CD14-positive monocyte (primary cell): ENCODE measurements around the gene METTL4. TPM values are rescaled to one million over a fixed set of nuclear protein-coding genes. Genes with fewer than 3 reads are reported as not detected.

Experiments
- DNase-seq, 3 donors: peaks; one replicate each; pipeline ENCODE4 v3.0.0-alpha.2; 2011 to 2022
- H2AFZ ChIP-seq: 2 replicates; pipeline ENCODE4 v1.6.0; 2012; ENCODE audit warnings: mild to moderate bottlenecking, low read depth, low read length, inconsistent platforms; ENCODE audit not compliant: insufficient read depth, poor library complexity, severe bottlenecking
- H3K27ac ChIP-seq, 2 donors: 1 replicate in 1 of 2; 2 replicates in 1 of 2; pipeline ENCODE4 v1.5.1; 2012 to 2013; ENCODE audit warnings: low read length in 2 of 2, control low read depth in 1 of 2, inconsistent platforms in 1 of 2, low read depth in 1 of 2, mild to moderate bottlenecking in 1 of 2
- H3K27me3 ChIP-seq, 2 donors: one replicate each; pipeline versions ENCODE4 v1.6.0 to v1.6.1; 2011 to 2013; ENCODE audit warnings: low read length in 2 of 2; ENCODE audit not compliant: control insufficient read depth in 2 of 2, insufficient read depth in 2 of 2
- H3K36me3 ChIP-seq, 2 donors: replicated peaks in 1 of 2; 1 replicate in 1 of 2; 2 replicates in 1 of 2; pipeline versions ENCODE4 v1.5.1 to v1.6.1; 2012 to 2013; ENCODE audit warnings: low read length in 2 of 2, control low read depth in 1 of 2, inconsistent platforms in 1 of 2, mild to moderate bottlenecking in 1 of 2; ENCODE audit not compliant: insufficient read depth in 2 of 2, control insufficient read depth in 1 of 2
- H3K4me1 ChIP-seq, 2 donors: 1 replicate in 1 of 2; 2 replicates in 1 of 2; pipeline versions ENCODE4 v1.5.1 to v1.6.1; 2012 to 2013; ENCODE audit warnings: low read length in 2 of 2, control low read depth in 1 of 2, inconsistent platforms in 1 of 2, mild to moderate bottlenecking in 1 of 2, moderate library complexity in 1 of 2; ENCODE audit not compliant: insufficient read depth in 2 of 2, control insufficient read depth in 1 of 2
- H3K4me2 ChIP-seq: replicated peaks from 2 replicates; pipeline ENCODE3; 2012; ENCODE audit warnings: low read length, moderate library complexity, mild to moderate bottlenecking; ENCODE audit not compliant: poor library complexity, severe bottlenecking; ENCODE audit errors: extremely low read depth
- H3K4me3 ChIP-seq, 3 experiments: fragments of 200-600 bp in 1 of 3; sonication (generic) in 1 of 3; replicated peaks in 1 of 3; 1 replicate in 2 of 3; 2 replicates in 1 of 3; pipeline ENCODE4 v1.5.1; 2011 to 2013; ENCODE audit warnings: low read length in 3 of 3, mild to moderate bottlenecking in 3 of 3, control low read depth in 2 of 3, low read depth in 2 of 3, inconsistent platforms in 1 of 3, moderate library complexity in 1 of 3
- H3K79me2 ChIP-seq: 2 replicates; pipeline ENCODE4 v1.6.0; 2012; ENCODE audit warnings: mild to moderate bottlenecking, control low read depth, inconsistent platforms, low read length, moderate library complexity; ENCODE audit not compliant: insufficient read depth
- H3K9ac ChIP-seq: 2 replicates; pipeline ENCODE4 v1.6.0; 2017; ENCODE audit warnings: low read length, mild to moderate bottlenecking; ENCODE audit not compliant: insufficient read depth, poor library complexity, severe bottlenecking
- H3K9me3 ChIP-seq, 2 donors: replicated peaks in 1 of 2; 1 replicate in 1 of 2; 2 replicates in 1 of 2; pipeline versions ENCODE4 v1.5.1 to v1.6.1; 2012 to 2013; ENCODE audit warnings: low read length in 2 of 2, control low read depth in 1 of 2; ENCODE audit not compliant: control insufficient read depth in 1 of 2, insufficient read depth in 1 of 2
- H4K20me1 ChIP-seq: 2 replicates; pipeline ENCODE4 v1.6.0; 2012; ENCODE audit warnings: mild to moderate bottlenecking, low read length, control low read depth, moderate library complexity; ENCODE audit not compliant: insufficient read depth
- H3K27ac Mint-ChIP-seq, 7 donors: one replicate each; pipeline ENCODE4 v1.8.0; 2020; ENCODE audit warnings: mild to moderate bottlenecking in 7 of 7, mixed read lengths in 7 of 7, moderate library complexity in 6 of 7, inconsistent platforms in 2 of 7
- H3K27me3 Mint-ChIP-seq, 3 donors: one replicate each; pipeline ENCODE4 v1.8.0; 2021 to 2022; ENCODE audit warnings: low read depth in 3 of 3, mild to moderate bottlenecking in 3 of 3, mixed read lengths in 3 of 3, moderate library complexity in 3 of 3, inconsistent platforms in 1 of 3
- H3K36me3 Mint-ChIP-seq, 2 donors: one replicate each; pipeline ENCODE4 v1.8.0; 2020; ENCODE audit warnings: mixed read lengths in 2 of 2, inconsistent platforms in 1 of 2, mild to moderate bottlenecking in 1 of 2
- H3K4me1 Mint-ChIP-seq: one replicate; pipeline ENCODE4 v1.8.0; 2020; ENCODE audit warnings: mild to moderate bottlenecking, mixed read lengths
- H3K4me3 Mint-ChIP-seq, 2 donors: one replicate each; pipeline ENCODE4 v1.8.0; 2020; ENCODE audit warnings: mild to moderate bottlenecking in 2 of 2, mixed read lengths in 2 of 2, moderate library complexity in 1 of 2
- H3K9me3 Mint-ChIP-seq, 7 donors: one replicate each; pipeline ENCODE4 v1.8.0; 2020 to 2022; ENCODE audit warnings: mixed read lengths in 7 of 7, mild to moderate bottlenecking in 6 of 7, moderate library complexity in 6 of 7, inconsistent platforms in 2 of 7
- WGBS: methylation state at CpG from one replicate; pipeline ENCODE4 v1.1.5; 2013; ENCODE audit warnings: missing lambda C conversion rate; ENCODE audit not compliant: insufficient coverage; 5-methylcytosine and 5-hydroxymethylcytosine counted together
- intact Hi-C, 2 donors: fragments of 100-400 bp; cut with micrococcal nuclease; formaldehyde crosslinking; loops; one replicate each; pipeline versions ENCODE4 v1.15.0 to v1.15.1; 2023
- polyA plus RNA-seq, 3 donors: library from polyadenylated mRNA; depleted of rRNA in 1 of 3; unstranded in 2 of 3; stranded (reverse) in 1 of 3; fragments of 300-500 nt in 2 of 3; fragments of >200 nt in 1 of 3; fragmentation: Illumina TruSeq in 2 of 3; gene quantifications; 1 replicate in 2 of 3; 2 replicates in 1 of 3; pipeline ENCODE4 v1.2.3, GENCODE V29; 2012 to 2021
- TF ChIP-seq, protein P1 (sequence below): fragments of 200-600 bp; IDR thresholded peaks from one replicate; pipeline ENCODE4 v1.8.0; 2022; ENCODE audit warnings: antibody characterized with exemption, mild to moderate bottlenecking

The METTL4 gene
- polyA plus RNA-seq, 3 donors = 3.0 to 4.1 (median 3.3) TPM

DNA sequence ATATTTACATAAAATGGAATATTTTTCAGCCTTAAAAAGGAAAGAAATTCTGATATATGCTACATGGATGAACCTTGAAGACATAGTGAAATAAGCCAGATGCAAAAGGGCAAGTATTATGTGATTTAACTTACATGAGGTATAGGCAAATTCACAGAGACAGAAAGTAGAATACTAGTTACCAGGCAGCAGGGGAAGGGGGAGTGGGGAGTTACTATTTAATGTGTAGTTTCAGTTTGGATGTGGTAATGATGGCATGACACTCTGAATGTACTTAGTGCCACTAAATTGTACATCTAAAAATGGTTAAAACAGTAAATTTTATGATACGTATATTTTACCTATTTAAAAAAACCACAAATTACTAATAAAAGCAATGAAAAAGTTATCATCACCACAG is 12.1 kb downstream of the METTL4 start:
- DNase-seq = no peak
- Histone ChIP-seq H3K4me3 (no peak overlapping the region), H2AFZ (no peak overlapping the region), H3K27me3 (no peaks in the 10 kb centered on the region), H3K4me1 (no peaks in the 10 kb centered on the region), H3K9me3 (no peaks in the 10 kb centered on the region), H3K36me3 (peaks cover 7 to 25% of the 10 kb centered on the region in 2 donors), H3K79me2 (no peaks in the 10 kb centered on the region), H3K9ac (no peak overlapping the region), H3K27ac (no peak overlapping the region), H4K20me1 (no peaks in the 10 kb centered on the region), H3K4me2 (no peak overlapping the region)
- Mint-ChIP-seq H3K27ac (no peak overlapping the region), H3K4me1 (no peaks in the 10 kb centered on the region), H3K9me3 (no peaks in the 10 kb centered on the region), H3K27me3 (no peaks in the 10 kb centered on the region), H3K4me3 (no peak overlapping the region), H3K36me3 (peaks cover 30 to 47% of the 10 kb centered on the region in 2 donors)
- no CpG with 5 or more reads among the region's 1 CpG for WGBS
- intact Hi-C loops = no loop called here
- TF ChIP-seq, protein P1, sequence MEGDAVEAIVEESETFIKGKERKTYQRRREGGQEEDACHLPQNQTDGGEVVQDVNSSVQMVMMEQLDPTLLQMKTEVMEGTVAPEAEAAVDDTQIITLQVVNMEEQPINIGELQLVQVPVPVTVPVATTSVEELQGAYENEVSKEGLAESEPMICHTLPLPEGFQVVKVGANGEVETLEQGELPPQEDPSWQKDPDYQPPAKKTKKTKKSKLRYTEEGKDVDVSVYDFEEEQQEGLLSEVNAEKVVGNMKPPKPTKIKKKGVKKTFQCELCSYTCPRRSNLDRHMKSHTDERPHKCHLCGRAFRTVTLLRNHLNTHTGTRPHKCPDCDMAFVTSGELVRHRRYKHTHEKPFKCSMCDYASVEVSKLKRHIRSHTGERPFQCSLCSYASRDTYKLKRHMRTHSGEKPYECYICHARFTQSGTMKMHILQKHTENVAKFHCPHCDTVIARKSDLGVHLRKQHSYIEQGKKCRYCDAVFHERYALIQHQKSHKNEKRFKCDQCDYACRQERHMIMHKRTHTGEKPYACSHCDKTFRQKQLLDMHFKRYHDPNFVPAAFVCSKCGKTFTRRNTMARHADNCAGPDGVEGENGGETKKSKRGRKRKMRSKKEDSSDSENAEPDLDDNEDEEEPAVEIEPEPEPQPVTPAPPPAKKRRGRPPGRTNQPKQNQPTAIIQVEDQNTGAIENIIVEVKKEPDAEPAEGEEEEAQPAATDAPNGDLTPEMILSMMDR = no peak

DNA sequence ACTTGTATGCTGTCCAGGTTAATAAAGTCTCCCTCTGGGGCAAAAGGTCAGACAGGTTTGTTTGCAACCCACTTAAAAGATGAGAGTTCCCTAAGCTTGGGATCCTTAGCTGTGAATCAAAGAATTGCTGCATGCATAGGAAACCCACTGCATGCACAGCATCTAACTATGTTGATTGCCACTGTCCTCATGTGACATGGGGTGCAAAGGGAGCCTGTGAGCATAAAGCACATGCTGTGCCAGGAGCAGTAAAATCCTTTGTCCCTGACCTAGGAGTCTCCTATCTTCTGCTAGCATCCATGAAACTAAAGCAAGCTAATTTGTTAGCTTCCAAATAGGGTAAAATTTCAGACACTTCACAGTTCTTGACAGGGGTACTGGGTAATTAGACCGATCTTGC is 13.8 kb downstream of the METTL4 start:
- intact Hi-C loops = no loop called here
- H3K27ac Mint-ChIP-seq = no peak overlapping the region
- WGBS = no CpG with 5 or more reads among the region's 1 CpG

More for the DNA sequence above, 13.8 kb downstream of the METTL4 start:
- peaks cover 32 to 48% of the 10 kb centered on the region in 2 donors for H3K36me3 Mint-ChIP-seq
- H3K27me3 ChIP-seq = no peaks in the 10 kb centered on the region
- no peak overlapping the region for H3K4me3 ChIP-seq
- no peaks in the 10 kb centered on the region for H3K4me1 Mint-ChIP-seq
- no peak overlapping the region for H3K9ac ChIP-seq
- no peak overlapping the region for H3K4me2 ChIP-seq
- no peaks in the 10 kb centered on the region for H3K27me3 Mint-ChIP-seq
- DNase-seq = no peak
- H3K4me1 ChIP-seq = no peaks in the 10 kb centered on the region
- H3K9me3 Mint-ChIP-seq = no peaks in the 10 kb centered on the region
- no peaks in the 10 kb centered on the region for H3K9me3 ChIP-seq
- no peak overlapping the region for H3K4me3 Mint-ChIP-seq
- H3K36me3 ChIP-seq = peaks cover 4 to 33% of the 10 kb centered on the region in 2 donors
- no peak overlapping the region for H3K27ac ChIP-seq
- H4K20me1 ChIP-seq = no peaks in the 10 kb centered on the region
- H2AFZ ChIP-seq = no peak overlapping the region
- H3K79me2 ChIP-seq = no peaks in the 10 kb centered on the region
- TF ChIP-seq, protein P1 = no peak
